GM15510 (cell line): ENCODE data around the gene SERPINA1.

Experiments
- POLR2A ChIP-seq: IDR thresholded peaks from 3 replicates; pipeline ENCODE4 v1.6.1; 2011; ENCODE audit warnings: borderline replicate concordance; ENCODE audit not compliant: insufficient read length; ENCODE audit errors: extremely low read depth

SERPINA1 gene

GRCh38 chr14:94388384-94389103, at the start of gene SERPINA1:
Gene SERPINA1, minus strand, starts transcription at chr14:94388602. Its CDS starts 5,365 bp downstream, at chr14:94383237.
- TF ChIP-seq POLR2A, result no peak

GRCh38 chr14:94428610-94429009, 40.2 kb upstream of the SERPINA1 start:
- no peak for TF ChIP-seq POLR2A

- no peak for TF ChIP-seq POLR2A
These were observed 38.7 kb upstream of the SERPINA1 start for GRCh38 chr14:94427016-94427613.

GRCh38 chr14:94426526-94426925, 38.1 kb upstream of the SERPINA1 start:
- no peak for TF ChIP-seq POLR2A

- no peak for TF ChIP-seq POLR2A
These were observed 36.0 kb upstream of the SERPINA1 start for GRCh38 chr14:94424371-94424770.

- no peak for TF ChIP-seq POLR2A
These were observed 35.2 kb upstream of the SERPINA1 start for GRCh38 chr14:94423453-94424056.

GRCh38 chr14:94421316-94421715, 32.9 kb upstream of the SERPINA1 start:
- no peak for TF ChIP-seq POLR2A

- no peak for TF ChIP-seq POLR2A
These were observed 24.6 kb upstream of the SERPINA1 start for GRCh38 chr14:94412671-94413638.

GRCh38 chr14:94411638-94412037, 23.2 kb upstream of the SERPINA1 start:
- TF ChIP-seq POLR2A, result no peak

GRCh38 chr14:94408546-94409095, 20.2 kb upstream of the SERPINA1 start:
- no peak for TF ChIP-seq POLR2A

GRCh38 chr14:94407906-94408305, 19.5 kb upstream of the SERPINA1 start:
- no peak for TF ChIP-seq POLR2A

GRCh38 chr14:94406910-94407309, 18.5 kb upstream of the SERPINA1 start:
- TF ChIP-seq POLR2A, result no peak

- no peak for TF ChIP-seq POLR2A
These were observed 17.1 kb upstream of the SERPINA1 start for GRCh38 chr14:94405486-94405885.

- no peak for TF ChIP-seq POLR2A
These were observed 16.2 kb upstream of the SERPINA1 start for GRCh38 chr14:94404561-94404960.
